SU-DHL-6 (cell line): Measurements from ENCODE around the gene FCRL2.

Source experiments
- H2AFZ ChIP-seq: fragments of 200-600 bp; sonication (generic); 2 replicates; pipeline ENCODE4 v1.6.1; 2014; ENCODE audit warnings: low read depth, mild to moderate bottlenecking, moderate library complexity, mixed read lengths, antibody characterized with exemption, low read length; ENCODE audit not compliant: severe bottlenecking
- H3F3A ChIP-seq: fragments of 200-600 bp; shearing (Covaris generic); 2 replicates; pipeline ENCODE4 v1.6.0; 2016; ENCODE audit warnings: antibody characterized with exemption, mild to moderate bottlenecking; ENCODE audit not compliant: insufficient read depth
- H3K27ac ChIP-seq: fragments of 200-600 bp; sonication (generic); 2 replicates; pipeline ENCODE4 v1.5.1; 2016; ENCODE audit warnings: low read depth, mild to moderate bottlenecking, low read length, moderate library complexity, mixed read lengths
- H3K27me3 ChIP-seq: fragments of 200-600 bp; sonication (generic), shearing (Covaris generic); 2 replicates; pipeline ENCODE4 v1.6.0; 2014; ENCODE audit warnings: mild to moderate bottlenecking, low read length
- H3K36me3 ChIP-seq: fragments of 200-600 bp; sonication (generic); 2 replicates; pipeline ENCODE4 v1.6.1; 2014; ENCODE audit warnings: mild to moderate bottlenecking, low read length, mixed read lengths
- H3K4me2 ChIP-seq: fragments of 300-600, 200-600 bp; shearing (Covaris generic), sonication (generic); 2 replicates; pipeline ENCODE4 v1.6.0; 2014; ENCODE audit warnings: low read length, low read depth, mild to moderate bottlenecking; ENCODE audit not compliant: poor library complexity, severe bottlenecking
- H3K4me3 ChIP-seq: fragments of 200-600 bp; sonication (generic); 2 replicates; pipeline ENCODE4 v1.5.1; 2014; ENCODE audit warnings: antibody characterized with exemption, low read length, mild to moderate bottlenecking, mixed read lengths; ENCODE audit not compliant: insufficient read depth, poor library complexity, severe bottlenecking
- H3K79me2 ChIP-seq: fragments of 200-600 bp; sonication (generic); 2 replicates; pipeline ENCODE4 v1.6.1; 2014; ENCODE audit warnings: mild to moderate bottlenecking, low read length, moderate library complexity; ENCODE audit not compliant: insufficient read depth
- H3K9ac ChIP-seq: fragments of 200-600 bp; sonication (generic); 2 replicates; pipeline ENCODE4 v1.7.0; 2014; ENCODE audit warnings: mild to moderate bottlenecking, low read length
- H3K9me2 ChIP-seq: fragments of 200-600 bp; sonication (generic); replicated peaks from 2 replicates; pipeline ENCODE4 v1.6.1; 2014; ENCODE audit warnings: low read length; ENCODE audit not compliant: insufficient read depth
- H3K9me3 ChIP-seq: fragments of 200-600 bp; sonication (generic); 2 replicates; pipeline ENCODE4 v1.6.1; 2014; ENCODE audit warnings: low read length, mixed read lengths; ENCODE audit not compliant: insufficient read depth
- H4K20me1 ChIP-seq: fragments of 200-600 bp; sonication (generic); 2 replicates; pipeline ENCODE4 v1.6.1; 2014; ENCODE audit warnings: low read depth, mild to moderate bottlenecking, antibody characterized with exemption, low read length, moderate library complexity, mixed read lengths
- CTCF ChIP-seq: fragments of 200-600 bp; sonication (generic); IDR thresholded peaks from one replicate; pipeline ENCODE4 v1.5.1; 2017; ENCODE audit warnings: antibody characterized with exemption, mild to moderate bottlenecking, low read length, moderate library complexity; ENCODE audit not compliant: insufficient read depth, poor library complexity, severe bottlenecking
- EZH2phosphoT487 ChIP-seq: fragments of 200-600 bp; sonication (generic), shearing (Covaris generic); conservative IDR thresholded peaks from 2 replicates; pipeline ENCODE4 v1.6.1; 2018; ENCODE audit warnings: mild to moderate bottlenecking, antibody characterized with exemption, low read length, moderate library complexity, mixed read lengths

The FCRL2 gene

GRCh38 chr1:157724537-157725220 is 52.3 kb downstream of the FCRL2 start:
- Histone ChIP-seq H4K20me1 (no peaks in the 10 kb centered on the region), H2AFZ (no peak overlapping the region), H3K4me2 (peak overlapping the region; percentile 86), H3K9ac (peak overlapping the region; percentile 67), H3K27me3 (no peaks in the 10 kb centered on the region), H3K27ac (peak overlapping the region; percentile 94), H3F3A (peaks cover 54% of the 10 kb centered on the region), H3K79me2 (no peaks in the 10 kb centered on the region), H3K9me2 (no peaks in the 10 kb centered on the region), H3K36me3 (peaks cover 18% of the 10 kb centered on the region; the same call in 1 of the 2 replicates), H3K4me3 (peak overlapping the region; percentile 4), H3K9me3 (peaks cover 26% of the 10 kb centered on the region)
- TF ChIP-seq EZH2phosphoT487, result no peak
- TF ChIP-seq CTCF, result no peak

GRCh38 chr1:157723157-157723556 is 53.8 kb downstream of the FCRL2 start:
- Histone ChIP-seq H3K9me3 (peaks cover 26% of the 10 kb centered on the region), H3K79me2 (no peaks in the 10 kb centered on the region), H3K36me3 (peaks cover 18% of the 10 kb centered on the region; the same call in 1 of the 2 replicates), H3K27me3 (no peaks in the 10 kb centered on the region), H3K9me2 (no peaks in the 10 kb centered on the region), H3K4me3 (peak overlapping the region; percentile 32), H4K20me1 (no peaks in the 10 kb centered on the region), H3K4me2 (peak overlapping the region; percentile 86), H3F3A (peaks cover 50% of the 10 kb centered on the region), H3K27ac (peak overlapping the region; percentile 94), H2AFZ (no peak overlapping the region), H3K9ac (peak overlapping the region; percentile 67)
- TF ChIP-seq CTCF, result no peak

GRCh38 chr1:157721985-157722384 is 54.9 kb downstream of the FCRL2 start:
- no peak overlapping the region for H3K9ac ChIP-seq

More at GRCh38 chr1:157721985-157722384, 54.9 kb downstream of the FCRL2 start:
- Histone ChIP-seq H3F3A (peaks cover 48% of the 10 kb centered on the region), H3K27me3 (no peaks in the 10 kb centered on the region), H3K4me2 (no peak overlapping the region), H3K27ac (no peak overlapping the region), H4K20me1 (no peaks in the 10 kb centered on the region), H3K36me3 (peaks cover 18% of the 10 kb centered on the region; the same call in 1 of the 2 replicates), H3K4me3 (no peak overlapping the region), H2AFZ (no peak overlapping the region), H3K79me2 (no peaks in the 10 kb centered on the region), H3K9me2 (no peaks in the 10 kb centered on the region), H3K9me3 (peaks cover 26% of the 10 kb centered on the region)
- TF ChIP-seq EZH2phosphoT487 (no peak), CTCF (no peak)
